ENCODE data around the gene ADPRH.
"Not testable (repeated sequence)": the region's sequence is repeated elsewhere in the genome, so short reads cannot be mapped to it uniquely, and the experiment has no call there.

The ADPRH gene

DNA sequence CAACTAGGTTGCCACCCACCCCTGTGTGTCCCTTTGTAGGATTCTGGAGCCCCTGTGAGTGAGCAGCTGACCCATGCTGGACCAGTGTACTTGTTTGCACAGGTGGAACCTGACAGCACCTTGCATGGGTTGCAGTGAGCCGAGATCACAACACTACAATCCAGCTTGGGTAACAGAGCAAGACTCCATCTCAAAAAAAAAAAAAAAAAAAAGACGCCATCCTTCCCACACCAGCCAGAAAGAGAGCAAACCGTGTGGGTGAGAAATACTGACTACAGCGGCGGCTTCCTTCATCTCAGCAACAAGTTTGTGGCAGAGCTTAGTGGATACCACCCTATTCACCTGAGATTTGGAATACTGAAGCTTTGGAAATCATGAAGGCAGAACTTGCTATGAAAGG is 19.1 kb upstream of the ADPRH start:
- no peak for DNase-seq

DNA sequence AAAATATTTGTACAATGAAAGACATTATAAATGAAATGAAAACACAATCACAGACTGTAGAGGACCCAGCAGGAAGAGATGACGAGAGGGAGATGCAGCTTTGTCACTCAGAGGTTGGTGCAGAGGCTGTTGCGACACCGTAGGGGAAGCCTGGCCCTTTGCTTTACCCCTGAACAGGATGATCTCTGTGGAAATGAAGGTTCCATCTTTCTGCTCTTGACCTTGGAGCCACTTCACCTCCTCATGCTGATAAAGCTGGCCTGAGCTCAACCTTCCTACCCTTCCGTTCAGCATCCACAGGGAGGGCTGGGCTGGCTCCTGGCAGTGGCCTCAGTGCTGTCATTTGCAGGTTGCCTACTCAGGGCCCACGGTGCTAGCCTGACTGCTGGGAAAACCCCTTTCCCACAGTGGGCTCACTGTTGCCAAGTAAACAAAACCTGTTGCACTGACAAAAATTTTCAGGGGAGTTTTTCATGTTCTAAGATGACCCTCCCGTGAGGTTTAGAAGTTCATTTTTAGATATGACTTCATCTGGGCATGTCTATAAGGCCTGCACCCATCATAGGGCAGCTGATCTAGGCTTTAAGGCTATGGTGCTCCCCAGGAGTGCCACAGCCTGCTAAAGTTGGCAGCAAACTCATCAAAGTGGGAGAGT is 16.9 kb upstream of the ADPRH start:
- DNase-seq = peak; percentile 32

DNA sequence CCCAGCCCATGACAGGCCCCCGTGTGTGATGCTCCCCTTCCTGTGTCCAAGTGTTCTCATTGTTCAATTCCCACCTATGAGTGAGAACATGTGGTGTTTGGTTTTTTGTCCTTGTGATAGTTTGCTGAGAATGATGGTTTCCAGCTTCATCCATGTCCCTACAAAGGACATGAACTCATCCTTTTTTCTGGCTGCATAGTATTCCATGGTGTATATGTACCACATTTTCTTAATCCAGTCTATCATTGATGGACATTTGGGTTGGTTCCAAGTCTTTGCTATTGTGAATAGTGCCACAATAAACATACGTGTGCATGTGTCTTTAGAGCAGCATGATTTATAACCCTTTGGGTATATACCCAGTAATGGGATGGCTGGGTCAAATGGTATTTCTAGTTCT is 16.0 kb upstream of the ADPRH start:
- DNase-seq = not testable (repeated sequence)

DNA sequence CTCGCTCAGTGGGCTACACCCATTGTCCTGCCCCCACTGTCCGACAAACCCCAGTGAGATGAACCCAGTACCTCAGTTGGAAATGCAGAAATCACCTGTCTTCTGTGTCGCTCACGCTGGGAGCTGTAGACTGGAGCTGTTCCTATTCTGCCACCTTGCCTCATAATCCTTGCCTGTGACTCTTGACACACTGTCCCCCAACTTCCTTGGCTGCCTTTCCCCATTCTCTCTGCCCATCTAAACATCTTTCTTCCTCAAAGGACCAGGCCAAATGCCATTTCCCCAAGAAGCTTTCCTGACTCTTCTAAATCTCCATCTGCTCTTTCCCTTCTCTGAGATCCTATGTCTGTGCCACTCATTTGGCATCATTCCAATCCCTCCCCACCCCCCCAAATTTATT is 10.1 kb upstream of the ADPRH start:
- no peak for DNase-seq

DNA sequence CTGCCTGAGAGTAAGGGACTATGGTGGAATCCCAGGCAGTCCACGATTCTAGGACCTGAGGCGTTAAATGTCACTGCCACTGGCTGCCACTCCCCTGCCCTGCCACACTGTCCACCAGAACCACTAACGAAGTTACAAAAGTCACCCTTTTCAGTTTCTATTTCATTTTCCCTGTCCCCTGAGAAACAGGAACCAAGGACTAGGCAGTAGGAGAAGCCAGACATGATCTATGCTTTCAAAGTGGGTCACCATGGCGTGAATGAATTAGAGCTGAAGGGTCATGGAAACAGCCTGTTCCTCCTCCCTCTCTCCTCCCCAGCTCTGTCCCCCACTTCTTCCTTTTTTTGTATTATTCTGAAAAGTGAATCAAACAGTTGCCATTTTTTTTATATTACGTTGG is 9.1 kb upstream of the ADPRH start:
- DNase-seq = no peak

DNA sequence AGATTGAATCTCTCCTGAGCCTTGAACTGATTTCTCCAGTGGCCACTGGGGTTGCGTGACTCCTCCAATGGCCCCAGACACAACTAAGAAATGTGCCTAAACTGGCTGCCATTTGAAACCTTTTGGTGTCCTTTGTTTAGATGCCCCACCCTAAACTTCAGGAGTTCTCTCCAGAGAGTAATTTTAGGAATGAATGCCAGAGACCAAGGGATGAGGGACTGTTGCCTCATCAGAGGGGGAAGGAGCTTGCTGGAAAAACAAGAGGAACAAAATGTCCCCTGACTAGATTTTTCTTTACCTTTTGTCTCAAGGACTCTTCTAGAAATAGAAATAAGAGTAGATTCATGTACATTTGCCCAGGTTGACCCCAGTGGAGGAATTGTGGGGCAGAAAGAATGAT is 8.1 kb upstream of the ADPRH start:
- no peak for DNase-seq

DNA sequence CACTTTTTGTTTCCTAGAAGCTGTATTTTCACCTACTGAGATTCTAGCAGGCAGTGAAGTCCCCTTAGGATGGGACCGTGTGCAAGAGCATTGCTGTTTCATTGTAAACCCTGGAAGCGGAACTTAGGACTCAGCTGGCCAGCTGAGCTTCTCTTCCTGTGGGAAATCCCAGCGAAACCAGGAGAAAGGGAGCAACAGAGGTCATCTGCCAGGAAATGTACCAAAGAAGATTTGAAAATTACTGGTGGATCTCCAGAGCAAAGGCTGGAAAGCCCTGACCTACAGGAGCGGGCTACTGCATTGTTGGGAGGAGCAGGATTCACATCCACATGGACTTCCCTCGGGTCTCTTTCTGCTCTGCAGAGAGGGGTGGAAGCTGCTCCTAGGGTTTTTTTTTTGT is 7.6 kb upstream of the ADPRH start:
- DNase-seq = no peak

DNA sequence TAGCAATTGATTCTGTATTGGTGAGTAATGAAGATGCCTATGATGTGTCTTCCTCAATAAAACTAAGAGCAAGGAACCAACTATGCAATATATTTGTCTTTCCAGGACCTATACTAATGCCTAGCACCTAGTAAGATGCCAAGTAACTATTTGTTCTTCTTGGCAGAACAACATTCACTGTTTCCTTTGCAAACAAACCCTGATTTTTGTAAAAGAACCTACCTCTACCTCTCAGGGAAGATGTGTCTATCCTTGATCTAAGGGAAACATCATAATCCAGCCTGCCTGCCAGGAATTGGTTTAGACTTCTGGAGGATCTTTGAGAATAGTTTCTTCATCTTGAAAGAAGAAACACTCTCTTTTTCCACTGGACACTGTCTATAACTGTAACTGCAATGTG is 3.8 kb upstream of the ADPRH start:
- DNase-seq = no peak

DNA sequence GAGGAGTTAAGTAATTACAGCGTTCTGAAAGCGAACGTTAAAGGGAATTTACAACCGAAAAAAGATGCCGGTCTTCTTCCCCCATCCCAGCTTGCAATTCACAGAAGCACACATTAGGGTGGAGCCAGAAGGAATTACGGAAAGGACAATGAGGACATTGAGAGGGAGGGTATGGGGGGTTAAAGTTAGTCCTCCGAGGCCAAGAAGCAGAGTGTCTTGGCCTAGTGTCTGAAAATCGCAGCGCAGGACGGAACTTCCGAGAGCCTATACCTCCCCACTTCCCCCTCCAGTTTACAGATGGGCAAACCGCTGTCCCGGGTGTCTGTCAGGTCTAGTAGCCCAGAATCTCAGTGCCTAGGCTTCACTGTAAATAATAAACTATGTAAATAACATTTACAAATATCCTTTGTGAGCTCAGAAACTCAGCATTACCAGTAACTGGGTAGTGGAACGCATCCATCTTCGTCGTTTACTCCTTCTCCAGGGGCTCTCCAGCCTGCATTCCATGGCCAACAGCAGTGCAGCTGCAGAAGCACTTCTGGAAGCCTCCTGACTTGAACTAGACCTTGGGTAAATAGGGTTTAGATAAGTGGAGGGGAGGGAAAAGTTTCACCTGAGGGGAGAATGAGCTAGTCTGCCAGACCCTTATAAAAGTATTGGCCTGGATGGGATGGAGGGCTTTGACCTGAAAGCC is 922 bp downstream of the ADPRH start:
- DNase-seq = no peak

DNA sequence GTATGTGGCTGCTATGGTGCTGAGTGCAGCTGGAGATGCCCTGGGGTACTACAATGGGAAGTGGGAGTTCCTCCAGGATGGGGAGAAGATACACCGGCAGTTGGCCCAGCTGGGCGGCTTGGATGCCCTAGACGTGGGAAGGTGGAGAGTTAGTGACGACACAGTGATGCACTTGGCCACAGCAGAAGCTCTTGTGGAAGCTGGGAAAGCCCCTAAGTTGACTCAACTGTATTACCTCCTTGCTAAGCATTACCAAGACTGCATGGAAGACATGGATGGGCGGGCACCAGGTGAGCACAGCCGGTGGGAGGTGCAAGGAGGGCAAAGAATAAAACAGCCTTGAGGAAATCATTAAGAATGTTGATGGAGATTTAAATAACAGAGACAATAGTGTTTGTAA is 2.9 kb downstream of the ADPRH start:
- no peak for DNase-seq

DNA sequence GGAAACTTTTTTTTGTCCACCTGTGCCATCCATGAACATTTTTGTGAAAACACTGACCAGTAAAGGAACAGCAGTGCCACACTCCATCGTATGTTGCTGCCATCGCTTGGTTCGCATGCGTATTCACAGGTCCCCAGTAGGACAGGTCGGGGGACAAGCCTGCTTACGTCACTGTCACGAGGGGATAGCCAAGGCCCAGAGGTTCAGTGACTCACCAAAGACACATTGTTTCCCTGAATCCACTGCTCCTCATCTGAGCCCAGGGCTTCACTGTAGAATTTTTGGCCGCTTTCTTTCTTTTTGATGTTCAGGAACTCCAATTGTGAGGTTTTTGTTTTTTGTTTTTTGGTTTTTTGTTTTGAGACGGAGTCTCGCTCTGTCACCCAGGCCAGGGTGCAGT is 5.9 kb downstream of the ADPRH start:
- no peak for DNase-seq

DNA sequence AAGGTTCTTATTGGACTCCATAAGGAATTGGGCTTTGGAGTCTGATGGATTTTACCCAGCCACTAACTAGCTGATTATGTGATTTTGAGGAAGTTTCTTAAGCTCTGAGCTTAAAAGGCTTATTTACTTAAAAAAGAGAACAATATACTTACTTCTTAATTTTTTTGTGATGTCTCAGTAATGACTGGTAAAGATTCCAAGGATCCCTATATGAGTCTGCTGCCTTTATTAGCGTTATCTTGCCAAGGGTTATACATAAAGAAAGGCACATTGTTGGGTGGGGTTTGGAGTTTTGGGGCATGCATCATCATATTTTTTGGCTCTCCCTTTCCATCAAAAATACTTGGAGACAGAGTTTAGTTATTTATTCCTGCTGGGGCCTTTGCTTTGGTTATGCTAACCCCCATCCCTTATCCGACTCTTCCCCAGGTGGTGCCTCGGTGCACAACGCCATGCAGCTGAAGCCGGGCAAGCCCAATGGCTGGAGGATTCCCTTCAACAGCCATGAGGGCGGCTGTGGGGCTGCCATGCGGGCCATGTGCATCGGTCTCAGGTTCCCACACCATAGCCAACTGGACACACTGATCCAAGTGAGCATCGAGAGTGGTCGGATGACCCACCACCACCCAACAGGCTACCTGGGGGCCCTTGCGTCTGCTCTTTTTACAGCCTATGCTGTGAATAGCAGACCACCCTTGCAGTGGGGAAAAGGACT is 6.7 kb downstream of the ADPRH start:
- no peak for DNase-seq

DNA sequence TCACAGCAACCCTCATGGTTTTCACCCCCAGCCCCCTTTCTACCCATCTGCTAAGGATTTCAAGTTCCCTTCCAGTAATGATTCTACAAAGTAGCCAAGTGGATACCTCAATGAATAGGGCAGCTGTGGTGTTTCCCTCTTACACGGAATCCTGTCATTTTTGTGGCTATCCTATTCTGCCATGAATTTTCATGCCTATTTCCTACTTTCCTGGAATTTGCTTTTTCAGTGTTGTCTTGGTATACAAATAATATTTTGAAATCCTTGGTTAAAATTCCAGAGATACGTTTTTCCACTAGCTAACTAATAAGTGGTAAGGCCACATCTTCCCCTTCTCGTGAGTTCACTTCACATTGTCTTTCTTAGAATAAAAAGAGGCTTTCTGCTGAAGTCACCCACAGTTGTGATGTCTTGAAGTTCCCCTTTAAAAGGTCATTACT is 7.5 kb downstream of the ADPRH start:
- no peak for DNase-seq

DNA sequence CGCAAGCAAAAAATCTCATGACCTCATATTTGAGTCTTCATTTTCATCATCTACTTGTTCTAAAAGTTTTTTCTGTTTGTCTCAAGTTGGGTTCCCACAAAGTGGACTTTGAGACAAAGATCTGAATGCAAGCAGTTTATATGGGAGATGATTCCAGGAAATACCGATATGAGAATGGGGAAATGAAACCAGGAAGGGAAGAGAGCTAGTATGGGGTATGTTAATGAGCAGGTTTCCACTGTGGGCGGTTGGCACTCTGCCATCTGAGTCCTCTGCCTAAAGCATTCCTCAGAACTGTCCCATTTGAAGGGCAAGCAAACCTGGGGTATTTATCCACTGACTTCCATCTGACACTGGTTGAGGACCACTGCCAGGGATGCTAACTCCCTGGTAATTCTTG is 8.8 kb downstream of the ADPRH start:
- no peak for DNase-seq

DNA sequence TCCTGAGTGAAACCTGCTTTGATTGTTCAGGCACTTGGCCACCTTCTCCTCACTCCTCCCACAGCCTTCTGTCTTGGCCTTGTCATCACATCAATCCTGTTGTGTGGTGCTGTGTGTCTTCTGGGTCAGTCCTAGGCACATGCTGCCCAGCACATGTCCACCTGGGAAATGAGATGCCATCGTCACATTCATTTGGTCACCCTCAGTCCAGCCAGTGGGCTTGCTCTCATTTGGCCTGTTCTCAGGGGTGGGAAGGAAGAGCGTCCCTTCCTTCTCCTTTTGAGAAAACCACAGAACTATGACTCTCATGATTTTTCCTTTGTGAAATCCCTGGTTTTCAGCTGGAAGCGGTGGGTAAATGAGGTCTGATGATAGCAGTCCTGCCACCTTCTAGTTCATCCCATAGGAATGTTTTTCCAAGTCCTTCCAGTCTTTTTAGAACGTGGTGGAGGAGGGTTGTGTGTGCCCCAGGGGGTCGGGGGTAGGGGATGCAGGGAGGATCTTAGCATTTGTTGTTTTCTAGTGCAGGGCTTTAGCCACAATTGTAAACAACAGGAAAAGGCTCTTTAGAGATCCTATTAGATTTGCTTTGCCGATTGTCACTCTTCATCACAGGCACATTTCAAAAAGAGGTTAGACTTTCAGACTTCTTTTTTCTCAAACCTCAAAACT is 9.9 kb downstream of the ADPRH start:
- DNase-seq = no peak

DNA sequence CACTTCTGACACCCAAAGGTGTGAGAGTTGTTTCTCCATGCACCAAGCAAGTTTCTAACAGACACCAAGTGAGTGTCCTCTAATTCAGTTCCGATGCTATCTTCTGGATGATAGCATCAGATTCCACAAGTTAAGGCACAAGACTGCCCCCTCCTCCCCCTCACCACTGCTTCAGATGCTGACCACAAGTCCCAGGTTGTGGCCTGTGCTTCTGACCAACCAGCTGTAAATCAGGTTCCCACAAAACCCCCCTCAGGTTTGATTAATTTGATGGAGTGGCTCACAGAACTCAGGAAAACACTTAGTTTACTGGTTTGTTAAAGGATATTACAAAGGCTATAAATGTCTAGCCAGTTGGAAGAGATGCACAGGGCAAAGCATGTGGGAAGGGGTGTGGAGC is 11.4 kb downstream of the ADPRH start:
- no peak for DNase-seq

DNA sequence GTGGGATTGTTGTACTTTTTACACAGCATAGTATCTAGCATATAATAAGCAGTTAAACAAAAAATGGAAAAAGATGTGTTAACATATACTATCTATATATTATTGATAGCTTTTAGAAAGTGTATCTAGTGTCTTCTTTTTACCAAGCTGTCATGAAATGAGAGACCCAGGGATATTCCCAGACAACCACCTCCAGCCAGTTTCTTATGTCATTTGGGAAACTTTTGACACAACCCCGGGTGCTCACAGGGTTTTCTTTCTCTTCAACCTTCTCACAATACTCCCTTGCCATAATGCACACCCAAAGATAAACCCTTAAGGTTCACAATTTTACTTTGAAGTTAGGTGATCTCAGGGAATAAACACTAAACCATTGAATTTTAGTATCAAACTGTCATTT is 13.6 kb downstream of the ADPRH start:
- no peak for DNase-seq

DNA sequence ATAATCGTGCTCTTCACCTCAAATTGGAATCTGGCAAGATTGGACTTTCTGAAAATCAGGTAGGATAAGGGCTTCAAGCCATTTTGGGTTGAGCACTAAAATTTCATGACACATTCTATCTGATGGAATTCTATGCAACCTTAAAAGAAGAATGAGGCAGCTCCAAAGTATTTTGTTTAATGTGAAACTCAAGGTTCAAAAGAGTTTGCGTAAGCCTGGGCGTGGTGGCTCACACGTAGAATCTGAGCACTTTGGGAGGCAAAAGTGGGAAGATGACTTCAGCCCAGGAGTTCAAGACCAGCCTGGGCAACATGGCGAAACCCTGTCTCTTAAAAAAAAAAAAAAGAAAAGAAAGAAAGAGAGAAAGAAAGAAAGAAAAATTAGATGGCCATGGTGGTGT is 14.8 kb downstream of the ADPRH start:
- DNase-seq = no peak

DNA sequence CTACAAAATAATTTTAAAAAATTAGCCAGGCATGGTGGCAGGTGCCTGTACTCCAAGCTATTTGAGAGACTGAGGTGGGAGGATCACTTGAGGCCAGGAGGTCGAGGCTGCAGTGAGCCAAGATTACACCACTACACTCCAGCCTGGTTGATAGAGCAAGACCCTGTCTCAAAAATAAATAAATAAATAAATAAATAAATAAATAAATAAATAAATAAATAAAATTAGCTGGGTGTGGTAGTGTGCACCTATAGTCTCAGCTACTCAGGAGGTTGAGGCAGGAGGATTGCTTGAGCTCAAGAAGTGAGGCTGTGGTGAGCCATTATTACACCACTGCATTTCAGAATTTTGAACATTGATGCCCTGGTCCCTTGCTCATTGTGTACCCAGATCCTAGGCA is 15.6 kb downstream of the ADPRH start:
- not testable (repeated sequence) for DNase-seq

DNA sequence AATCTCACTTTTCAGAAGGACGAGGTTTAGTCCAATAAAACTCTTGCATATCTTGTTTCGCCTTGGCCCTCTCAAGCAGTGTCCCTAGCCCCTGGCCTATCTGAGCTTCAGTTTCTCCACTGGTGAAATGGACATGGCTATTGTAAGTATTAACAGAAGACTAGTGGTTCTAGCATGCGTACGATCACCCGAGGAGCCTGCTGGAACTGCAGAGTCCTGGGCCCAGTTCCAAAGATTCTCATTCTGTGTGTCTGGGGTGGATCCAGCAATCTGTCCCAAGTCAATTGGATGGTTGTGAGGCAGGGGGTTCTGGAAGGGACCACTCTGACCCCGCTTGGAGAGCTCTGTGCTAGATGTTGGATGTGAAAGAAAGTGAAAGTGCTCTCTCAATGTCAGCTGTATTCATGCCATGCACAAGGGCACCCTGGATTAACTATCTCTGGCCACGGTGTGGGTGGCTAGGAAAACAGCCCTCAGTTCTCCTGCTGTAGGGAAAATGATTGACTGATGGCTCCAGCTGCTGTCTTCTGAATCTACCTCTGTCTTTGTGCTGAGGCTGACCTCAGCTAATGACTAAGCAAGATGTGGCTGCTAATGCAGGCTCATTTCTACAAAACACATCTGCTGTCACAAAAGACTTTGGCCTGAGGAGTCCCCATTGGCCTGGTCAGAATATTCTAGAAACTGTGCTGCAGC is 16.5 kb downstream of the ADPRH start:
- DNase-seq = no peak

DNA sequence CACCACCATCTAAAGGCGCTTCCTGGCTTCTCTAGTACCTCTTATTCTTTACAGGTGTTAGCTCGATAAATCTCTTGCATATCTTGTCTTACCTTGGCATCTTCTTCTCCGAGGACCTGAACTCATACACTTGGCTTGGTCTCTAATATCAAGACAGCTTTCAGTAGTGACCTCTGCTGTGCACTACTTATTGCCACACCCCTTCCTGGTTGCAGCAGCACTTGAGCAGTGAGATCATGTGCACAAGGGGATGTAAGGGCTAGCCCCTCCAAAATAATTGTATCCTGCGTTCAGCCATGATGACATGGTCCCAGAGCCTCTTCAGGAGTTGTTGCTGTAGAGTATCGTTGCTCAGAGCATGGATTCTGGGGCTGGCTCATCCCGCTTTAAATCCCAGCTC is 17.1 kb downstream of the ADPRH start:
- no peak for DNase-seq

DNA sequence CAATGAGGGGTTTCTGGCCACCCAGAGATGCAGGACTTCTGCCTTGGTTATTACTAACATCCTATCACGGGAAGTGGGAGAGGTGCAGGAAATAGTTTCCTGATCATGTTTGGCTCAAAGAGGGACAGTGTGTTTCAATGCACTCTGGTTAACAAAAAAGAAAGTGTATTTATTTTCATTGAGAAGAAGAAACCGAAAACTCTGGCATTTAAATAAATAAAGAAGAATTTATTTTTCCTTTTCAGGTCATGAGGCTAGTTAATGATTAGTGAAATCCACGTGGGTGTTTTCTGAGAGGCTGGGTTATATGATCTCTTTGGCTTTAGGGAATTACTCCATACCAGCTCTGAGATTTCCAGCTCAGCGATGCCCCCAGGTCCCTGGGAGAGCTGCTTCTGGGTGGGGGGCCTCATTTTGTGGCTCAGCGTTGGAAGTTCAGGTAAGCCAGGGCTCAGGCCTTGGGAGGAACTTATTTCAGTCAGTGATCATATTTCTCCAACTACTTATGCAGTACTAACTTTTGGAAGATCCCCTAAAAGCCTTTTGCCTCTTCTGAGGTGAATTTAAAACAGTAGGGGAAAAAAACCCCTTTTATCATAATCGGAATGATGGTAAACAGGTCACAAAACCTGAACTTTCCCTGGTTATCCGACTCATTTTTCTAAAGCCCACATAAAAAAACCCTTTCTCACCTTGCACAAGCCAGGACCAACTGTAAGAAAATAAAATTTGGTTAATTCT is 18.4 kb downstream of the ADPRH start, which contains the start of gene PLA1A:
TSS of gene PLA1A (plus strand) at position 338 of the 741 bp plus-strand sequence. CDS start at position 367, 29 bp downstream.
- no peak for DNase-seq
